Stimulated activated CD8-positive, alpha-beta memory T cell treated with anti-CD3 and anti-CD28 coated beads, Interleukin-15, amount 100 ng/mL, for 4 hours (primary cell): ENCODE results near the gene PITX1.

Experiments
- DNase-seq, 2 donors: peaks; one replicate each; pipeline ENCODE4 v3.0.0-alpha.2; 2020; ENCODE audit warnings: low read depth in 2 of 2

The PITX1 gene

GRCh38 chr5:135062216-135063055 is 28.4 kb upstream of the PITX1 start:
- no peak for DNase-seq

- DNase-seq, result no peak
Measured at GRCh38 chr5:135061001-135061400, 27.0 kb upstream of the PITX1 start.

GRCh38 chr5:135060021-135060420 is 26.0 kb upstream of the PITX1 start:
- DNase-seq, result no peak

- no peak for DNase-seq
Measured at GRCh38 chr5:135059000-135059923, 25.2 kb upstream of the PITX1 start.

GRCh38 chr5:135058331-135058732 is 24.3 kb upstream of the PITX1 start:
- no peak for DNase-seq

- DNase-seq, result no peak
Measured at GRCh38 chr5:135057233-135057632, 23.2 kb upstream of the PITX1 start.

- DNase-seq, result no peak
Measured at GRCh38 chr5:135056316-135057030, 22.4 kb upstream of the PITX1 start.

GRCh38 chr5:135055396-135055795 is 21.4 kb upstream of the PITX1 start:
- no peak for DNase-seq

- DNase-seq, result no peak
Measured at GRCh38 chr5:135054546-135054945, 20.5 kb upstream of the PITX1 start.

GRCh38 chr5:135053989-135054388 is 20.0 kb upstream of the PITX1 start:
- DNase-seq, result no peak

GRCh38 chr5:135053278-135053677 is 19.2 kb upstream of the PITX1 start:
- no peak for DNase-seq

- no peak for DNase-seq
Measured at GRCh38 chr5:135052511-135053145, 18.6 kb upstream of the PITX1 start.

GRCh38 chr5:135051872-135052271 is 17.8 kb upstream of the PITX1 start:
- no peak for DNase-seq

- no peak for DNase-seq
Measured at GRCh38 chr5:135051399-135051798, 17.4 kb upstream of the PITX1 start.

- DNase-seq, result no peak
Measured at GRCh38 chr5:135050244-135050767, 16.3 kb upstream of the PITX1 start.

- no peak for DNase-seq
Measured at GRCh38 chr5:135048930-135049329, 14.9 kb upstream of the PITX1 start.

- DNase-seq, result no peak
Measured at GRCh38 chr5:135048286-135048685, 14.3 kb upstream of the PITX1 start.

GRCh38 chr5:135047347-135047695 is 13.3 kb upstream of the PITX1 start:
- no peak for DNase-seq

GRCh38 chr5:135046661-135047346 is 12.8 kb upstream of the PITX1 start:
- no peak for DNase-seq

- no peak for DNase-seq
Measured at GRCh38 chr5:135045488-135045887, 11.5 kb upstream of the PITX1 start.

GRCh38 chr5:135042595-135042994 is 8.6 kb upstream of the PITX1 start:
- DNase-seq, result no peak
